Coronary artery (tissue), 2 donors: ENCODE measurements around the gene WAC.

Source experiments
- DNase-seq: peaks from one replicate; pipeline ENCODE4 v3.0.0-alpha.2; 2017; ENCODE audit warnings: low spot score
- H3K27ac ChIP-seq, 2 donors: fragments of 200-600 bp; sonication (generic); one replicate each; pipeline ENCODE4 v1.5.1; 2016 to 2019
- H3K4me3 ChIP-seq: fragments of 200-600 bp; sonication (generic); 2 replicates; pipeline ENCODE4 v1.5.1; 2016; ENCODE audit warnings: mild to moderate bottlenecking, moderate library complexity
- CTCF ChIP-seq: fragments of 200-600 bp; sonication (generic); IDR thresholded peaks from one replicate; pipeline ENCODE4 v1.5.1; 2019; ENCODE audit warnings: antibody characterized with exemption

WAC gene

GRCh38 chr10:28535846-28536245 is 2.9 kb downstream of the WAC start:
- no peak for DNase-seq
- no peak overlapping the region for H3K4me3 ChIP-seq
- no peak overlapping the region for H3K27ac ChIP-seq
- TF ChIP-seq CTCF, result no peak

- no peak for DNase-seq
- Histone ChIP-seq H3K27ac (no peak overlapping the region), H3K4me3 (no peak overlapping the region)
- no peak for TF ChIP-seq CTCF
These were observed 5.7 kb downstream of the WAC start for GRCh38 chr10:28538595-28538994.

- no peak for DNase-seq
- no peak overlapping the region for H3K27ac ChIP-seq
- no peak overlapping the region for H3K4me3 ChIP-seq
- TF ChIP-seq CTCF, result no peak
These were observed 7.2 kb downstream of the WAC start for GRCh38 chr10:28540145-28540544.

GRCh38 chr10:28541717-28542365 is 8.9 kb downstream of the WAC start:
- Histone ChIP-seq H3K4me3 (no peak overlapping the region), H3K27ac (no peak overlapping the region)
- no peak for DNase-seq
- no peak for TF ChIP-seq CTCF

- DNase-seq, result no peak
- H3K27ac ChIP-seq, result no peak overlapping the region
- TF ChIP-seq CTCF, result no peak
- no peak overlapping the region for H3K4me3 ChIP-seq
These were observed 9.8 kb downstream of the WAC start for GRCh38 chr10:28542728-28543127.

GRCh38 chr10:28544058-28544457 is 11.1 kb downstream of the WAC start:
- DNase-seq, result no peak
- no peak for TF ChIP-seq CTCF
- Histone ChIP-seq H3K4me3 (no peak overlapping the region), H3K27ac (no peak overlapping the region)

GRCh38 chr10:28545967-28546644 is 13.2 kb downstream of the WAC start:
- H3K27ac ChIP-seq, result no peak overlapping the region
- TF ChIP-seq CTCF, result no peak

More at GRCh38 chr10:28545967-28546644, 13.2 kb downstream of the WAC start:
- no peak overlapping the region for H3K4me3 ChIP-seq
- no peak for DNase-seq
